ENCODE results near the gene ATP8A2.
A peak's percentile ranks its signal among the peaks of the same experiment; 100 is the strongest.

GRCh38 chr13:26062853-26063444 is 691.2 kb downstream of the ATP8A2 start:
- peak; percentile 76 for TF ChIP-seq CTCF (IDR thresholded peaks at IDR 0.05; ENCODE audit: low read depth, low read length)
- TF ChIP-seq POLR2A (IDR thresholded peaks at IDR 0.05; ENCODE audit: extremely low read depth, insufficient read length): no peak
- no peak for TF ChIP-seq MYC (IDR thresholded peaks at IDR 0.05; ENCODE audit: low read depth, low read length)

Measured in NB4 (cell line).